Subcutaneous adipose tissue (tissue), 4 donors: ENCODE data around the gene ATRN. TPM values are rescaled to one million over a fixed set of nuclear protein-coding genes. Genes with fewer than 3 reads are reported as not detected.

Source experiments
- small RNA-seq: library from RNA; depleted of rRNA; stranded (forward); fragments of <200 nt; gene quantifications from one replicate; pipeline ENCODE3, GENCODE V24; 2016
- total RNA-seq, 4 donors: library from RNA; depleted of rRNA; stranded (reverse); fragments of >200 nt; gene quantifications; one replicate each; pipeline ENCODE4 v1.1.0, GENCODE V29; 2016

Gene ATRN
- total RNA-seq, 4 donors from 2014 or later = 24.7 to 42.3 (median 30.3) TPM

Small RNA genes lying within 50 kb of the gene (small RNA-seq; reads per million reads assigned to genes)
- gene AL353193.1 = not detected

Other genes with a start within 250 kb of the ATRN start
- 1 to 10 TPM in 1 of 4 donors, under 1 TPM in 2, not detected in 1; 0.33 to 5.3 (median 0.51) TPM for gene SLC4A11, start 231.8 kb upstream of the ATRN start, total RNA-seq
- gene DNAAF9, start 63.3 kb upstream of the ATRN start, total RNA-seq = 10 to 100 TPM; 26.6 to 39.4 (median 33.3) TPM
- not detected for gene GFRA4, start 192.4 kb downstream of the ATRN start, total RNA-seq
- gene ADAM33, start 211.0 kb downstream of the ATRN start, total RNA-seq = 10 to 100 TPM; 23.6 to 43.9 (median 39.0) TPM
- 10 to 100 TPM; 33.2 to 47.8 (median 37.5) TPM for gene SIGLEC1, start 241.6 kb downstream of the ATRN start, total RNA-seq